A549 (cell line): ENCODE measurements around the gene HAUS5.
A peak's percentile ranks its signal among the peaks of the same experiment; 100 is the strongest.

Experiments used
- BHLHE40 ChIP-seq: IDR thresholded peaks from 2 replicates; pipeline ENCODE4 v1.6.1; 2012; ENCODE audit warnings: low read depth, low read length, inconsistent platforms
- FOSL2 ChIP-seq, 2 experiments: fragments of 450-650 bp in 1 of 2; fragments of >200 bp in 1 of 2; sonication (Bioruptor Twin) in 1 of 2; formaldehyde crosslinking; IDR thresholded peaks; 2 replicates each; pipeline versions ENCODE4 v1.5.0 to v1.6.1; 2016 to 2020; ENCODE audit warnings: mild to moderate bottlenecking in 1 of 2, moderate library complexity in 1 of 2
- JUNB ChIP-seq: fragments of >200 bp; sonication (Bioruptor Twin); formaldehyde crosslinking; IDR thresholded peaks from 2 replicates; pipeline ENCODE4 v1.6.1; 2016
- POLR2A ChIP-seq: IDR thresholded peaks from 2 replicates; pipeline ENCODE4 v1.6.1; 2012; ENCODE audit warnings: mild to moderate bottlenecking, low read length
- RCOR1 ChIP-seq: fragments of 150-350 bp; IDR thresholded peaks from 2 replicates; pipeline ENCODE4 v1.6.1; 2014; ENCODE audit warnings: antibody characterized with exemption, low read length, low read depth
- TF ChIP-seq, protein P1 (sequence below): fragments of >200 bp; sonication (Bioruptor Twin); formaldehyde crosslinking; IDR thresholded peaks from 3 replicates; pipeline ENCODE4 v1.5.1; 2016
- TF ChIP-seq, protein P2 (sequence below): IDR thresholded peaks from 2 replicates; pipeline ENCODE4 v1.6.1; 2012; ENCODE audit warnings: low read depth, borderline replicate concordance

DNA sequence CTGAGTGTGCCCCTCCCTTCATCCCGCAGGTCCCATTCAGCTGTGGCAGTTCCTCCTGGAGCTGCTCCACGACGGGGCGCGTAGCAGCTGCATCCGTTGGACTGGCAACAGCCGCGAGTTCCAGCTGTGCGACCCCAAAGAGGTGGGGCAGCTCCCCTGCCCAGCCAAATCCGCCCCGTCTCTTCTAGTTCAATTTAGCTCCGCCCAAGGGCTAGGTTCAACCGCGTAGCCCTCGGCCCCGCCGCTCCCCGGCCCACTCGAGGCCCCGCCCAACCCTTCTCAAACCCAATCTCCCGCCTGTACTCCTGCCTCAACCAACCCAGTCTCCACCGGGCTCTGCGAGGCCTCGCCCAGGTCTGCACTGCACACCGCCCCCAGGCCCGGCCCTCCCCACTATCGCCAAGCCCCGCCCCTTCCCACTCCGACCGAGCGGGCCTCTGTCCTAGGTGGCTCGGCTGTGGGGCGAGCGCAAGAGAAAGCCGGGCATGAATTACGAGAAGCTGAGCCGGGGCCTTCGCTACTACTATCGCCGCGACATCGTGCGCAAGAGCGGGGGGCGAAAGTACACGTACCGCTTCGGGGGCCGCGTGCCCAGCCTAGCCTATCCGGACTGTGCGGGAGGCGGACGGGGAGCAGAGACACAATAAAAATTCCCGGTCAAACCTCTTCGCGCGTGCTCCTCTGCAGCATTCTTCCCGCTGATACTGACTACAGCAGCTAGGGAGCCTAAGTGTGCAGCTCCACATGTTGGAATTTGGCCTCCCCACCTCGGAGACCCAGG lies 31.9 kb downstream of the HAUS5 start:
- TF ChIP-seq RCOR1 (no peak), BHLHE40 (no peak), FOSL2 (IDR thresholded peaks at IDR 0.05) (no peak), FOSL2 (CRISPR knock-in tag; IDR thresholded peaks at IDR 0.05) (no peak), JUNB (no peak), POLR2A (peak; percentile 51)
- TF ChIP-seq, protein P1, sequence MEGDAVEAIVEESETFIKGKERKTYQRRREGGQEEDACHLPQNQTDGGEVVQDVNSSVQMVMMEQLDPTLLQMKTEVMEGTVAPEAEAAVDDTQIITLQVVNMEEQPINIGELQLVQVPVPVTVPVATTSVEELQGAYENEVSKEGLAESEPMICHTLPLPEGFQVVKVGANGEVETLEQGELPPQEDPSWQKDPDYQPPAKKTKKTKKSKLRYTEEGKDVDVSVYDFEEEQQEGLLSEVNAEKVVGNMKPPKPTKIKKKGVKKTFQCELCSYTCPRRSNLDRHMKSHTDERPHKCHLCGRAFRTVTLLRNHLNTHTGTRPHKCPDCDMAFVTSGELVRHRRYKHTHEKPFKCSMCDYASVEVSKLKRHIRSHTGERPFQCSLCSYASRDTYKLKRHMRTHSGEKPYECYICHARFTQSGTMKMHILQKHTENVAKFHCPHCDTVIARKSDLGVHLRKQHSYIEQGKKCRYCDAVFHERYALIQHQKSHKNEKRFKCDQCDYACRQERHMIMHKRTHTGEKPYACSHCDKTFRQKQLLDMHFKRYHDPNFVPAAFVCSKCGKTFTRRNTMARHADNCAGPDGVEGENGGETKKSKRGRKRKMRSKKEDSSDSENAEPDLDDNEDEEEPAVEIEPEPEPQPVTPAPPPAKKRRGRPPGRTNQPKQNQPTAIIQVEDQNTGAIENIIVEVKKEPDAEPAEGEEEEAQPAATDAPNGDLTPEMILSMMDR = no peak
- TF ChIP-seq, protein P2, sequence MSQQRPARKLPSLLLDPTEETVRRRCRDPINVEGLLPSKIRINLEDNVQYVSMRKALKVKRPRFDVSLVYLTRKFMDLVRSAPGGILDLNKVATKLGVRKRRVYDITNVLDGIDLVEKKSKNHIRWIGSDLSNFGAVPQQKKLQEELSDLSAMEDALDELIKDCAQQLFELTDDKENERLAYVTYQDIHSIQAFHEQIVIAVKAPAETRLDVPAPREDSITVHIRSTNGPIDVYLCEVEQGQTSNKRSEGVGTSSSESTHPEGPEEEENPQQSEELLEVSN = peak; percentile 67; the same call in 1 of the 2 replicates
